NCI-H2081 treated with DMSO at 0.1 percent for 48 hours (cell line): ENCODE data around the gene POLR3K.

ENCODE experiments used
- DNase-seq: peaks from one replicate; lab custom pipeline; 2025; lab: John Stamatoyannopoulos, UW

Gene POLR3K

GRCh38 chr16:53346-54236 lies at the start of gene POLR3K, which contains the start of gene SNRNP25:
Gene POLR3K (minus strand): TSS chr16:53608. CDS start chr16:53586, 22 bp downstream.
Gene SNRNP25 (plus strand): TSS chr16:53828. CDS start chr16:54017, 189 bp downstream.
- DNase-seq = peak; percentile 84

- DNase-seq = no peak
Observed at GRCh38 chr16:102060-102855, 48.9 kb upstream of the POLR3K start.

- DNase-seq = no peak
Observed at GRCh38 chr16:101586-101985, 48.2 kb upstream of the POLR3K start.

GRCh38 chr16:100989-101388 lies 47.6 kb upstream of the POLR3K start:
- DNase-seq = no peak

- no peak for DNase-seq
Observed at GRCh38 chr16:97822-98221, 44.4 kb upstream of the POLR3K start.

- DNase-seq = peak; percentile 45
Observed at GRCh38 chr16:96935-97381, 43.5 kb upstream of the POLR3K start.

- DNase-seq = no peak
Observed at GRCh38 chr16:94918-95265, 41.5 kb upstream of the POLR3K start.

- DNase-seq = no peak
Observed at GRCh38 chr16:92431-93339, 39.3 kb upstream of the POLR3K start.

GRCh38 chr16:91484-91883 lies 38.1 kb upstream of the POLR3K start:
- DNase-seq = no peak

- no peak for DNase-seq
Observed at GRCh38 chr16:89391-90302, 36.2 kb upstream of the POLR3K start.

GRCh38 chr16:88613-89012 lies 35.2 kb upstream of the POLR3K start:
- DNase-seq = no peak

- DNase-seq = no peak
Observed at GRCh38 chr16:86483-86952, 33.1 kb upstream of the POLR3K start.

- no peak for DNase-seq
Observed at GRCh38 chr16:85865-86264, 32.5 kb upstream of the POLR3K start.

GRCh38 chr16:85407-85782 lies 32.0 kb upstream of the POLR3K start:
- no peak for DNase-seq

- DNase-seq = no peak
Observed at GRCh38 chr16:84718-85406, 31.5 kb upstream of the POLR3K start.

- no peak for DNase-seq
Observed at GRCh38 chr16:83781-84615, 30.6 kb upstream of the POLR3K start.

- DNase-seq = no peak
Observed at GRCh38 chr16:83060-83603, 29.7 kb upstream of the POLR3K start.

GRCh38 chr16:79151-80054 lies 26.0 kb upstream of the POLR3K start:
- no peak for DNase-seq
